Peyer's patch (tissue), 4 donors: Measurements from ENCODE around the gene ACBD6.

Experiments used
- POLR2A ChIP-seq, 2 donors: fragments of 450-650 bp; IDR thresholded peaks; one replicate each; pipeline ENCODE4 v1.5.1; 2017; ENCODE audit warnings: antibody characterized with exemption in 2 of 2, mild to moderate bottlenecking in 2 of 2, moderate library complexity in 2 of 2
- TF ChIP-seq, protein P1 (sequence below), 6 experiments: fragments of 450-650 bp in 4 of 6; fragments of 200-600 bp in 2 of 6; sonication (generic) in 1 of 6; IDR thresholded peaks; one replicate each; pipeline ENCODE4 v1.5.1; 2017 to 2019; ENCODE audit warnings: antibody characterized with exemption in 6 of 6, mild to moderate bottlenecking in 3 of 6, moderate library complexity in 1 of 6

DNA sequence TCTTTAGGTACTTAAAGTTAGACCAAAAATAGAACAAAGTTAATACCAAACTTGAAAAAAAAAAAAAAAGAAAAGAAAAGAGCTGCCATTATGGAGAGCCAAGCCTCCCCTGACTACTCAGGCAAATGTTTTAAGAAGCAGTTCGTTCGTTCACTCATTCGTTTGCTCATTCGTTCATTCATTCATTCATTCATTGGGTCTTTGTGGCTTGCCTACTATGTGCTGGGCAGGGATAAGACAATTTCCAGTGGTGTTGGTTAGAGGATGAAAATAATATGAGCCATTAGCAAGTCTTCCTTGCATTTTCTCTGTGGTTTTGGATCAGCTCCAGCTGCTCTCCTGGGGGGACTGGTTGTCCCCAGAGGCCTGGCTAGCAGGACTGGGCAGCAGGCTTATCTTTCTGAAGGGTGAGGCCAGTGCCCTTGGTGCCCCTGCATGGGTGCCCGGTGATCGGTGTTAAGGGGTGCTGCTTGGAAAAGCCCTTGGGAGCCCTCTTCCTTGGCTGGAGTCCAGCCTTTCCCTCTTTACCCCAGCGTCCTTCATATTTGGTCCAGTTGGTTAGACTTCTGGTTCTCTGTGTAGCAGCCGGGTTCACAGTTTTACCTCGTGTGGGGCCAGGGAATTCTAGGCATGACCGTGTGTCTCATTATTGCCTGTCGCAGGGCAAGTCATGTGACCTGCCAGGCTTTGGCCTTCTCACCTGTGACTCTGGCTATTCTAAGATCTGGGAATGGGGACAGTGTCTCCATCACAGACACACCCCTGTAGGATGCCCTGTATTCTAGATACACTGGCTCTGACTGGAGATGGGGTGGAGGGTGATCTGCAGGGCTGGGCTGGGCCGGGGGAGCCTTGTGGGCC lies 239.5 kb downstream of the ACBD6 start:
- TF ChIP-seq, protein P1, sequence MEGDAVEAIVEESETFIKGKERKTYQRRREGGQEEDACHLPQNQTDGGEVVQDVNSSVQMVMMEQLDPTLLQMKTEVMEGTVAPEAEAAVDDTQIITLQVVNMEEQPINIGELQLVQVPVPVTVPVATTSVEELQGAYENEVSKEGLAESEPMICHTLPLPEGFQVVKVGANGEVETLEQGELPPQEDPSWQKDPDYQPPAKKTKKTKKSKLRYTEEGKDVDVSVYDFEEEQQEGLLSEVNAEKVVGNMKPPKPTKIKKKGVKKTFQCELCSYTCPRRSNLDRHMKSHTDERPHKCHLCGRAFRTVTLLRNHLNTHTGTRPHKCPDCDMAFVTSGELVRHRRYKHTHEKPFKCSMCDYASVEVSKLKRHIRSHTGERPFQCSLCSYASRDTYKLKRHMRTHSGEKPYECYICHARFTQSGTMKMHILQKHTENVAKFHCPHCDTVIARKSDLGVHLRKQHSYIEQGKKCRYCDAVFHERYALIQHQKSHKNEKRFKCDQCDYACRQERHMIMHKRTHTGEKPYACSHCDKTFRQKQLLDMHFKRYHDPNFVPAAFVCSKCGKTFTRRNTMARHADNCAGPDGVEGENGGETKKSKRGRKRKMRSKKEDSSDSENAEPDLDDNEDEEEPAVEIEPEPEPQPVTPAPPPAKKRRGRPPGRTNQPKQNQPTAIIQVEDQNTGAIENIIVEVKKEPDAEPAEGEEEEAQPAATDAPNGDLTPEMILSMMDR (IDR thresholded peaks at IDR 0.05): no peak
- TF ChIP-seq POLR2A (IDR thresholded peaks at IDR 0.05): no peak
